Measurements from ENCODE around the gene BAMBI.

DNA sequence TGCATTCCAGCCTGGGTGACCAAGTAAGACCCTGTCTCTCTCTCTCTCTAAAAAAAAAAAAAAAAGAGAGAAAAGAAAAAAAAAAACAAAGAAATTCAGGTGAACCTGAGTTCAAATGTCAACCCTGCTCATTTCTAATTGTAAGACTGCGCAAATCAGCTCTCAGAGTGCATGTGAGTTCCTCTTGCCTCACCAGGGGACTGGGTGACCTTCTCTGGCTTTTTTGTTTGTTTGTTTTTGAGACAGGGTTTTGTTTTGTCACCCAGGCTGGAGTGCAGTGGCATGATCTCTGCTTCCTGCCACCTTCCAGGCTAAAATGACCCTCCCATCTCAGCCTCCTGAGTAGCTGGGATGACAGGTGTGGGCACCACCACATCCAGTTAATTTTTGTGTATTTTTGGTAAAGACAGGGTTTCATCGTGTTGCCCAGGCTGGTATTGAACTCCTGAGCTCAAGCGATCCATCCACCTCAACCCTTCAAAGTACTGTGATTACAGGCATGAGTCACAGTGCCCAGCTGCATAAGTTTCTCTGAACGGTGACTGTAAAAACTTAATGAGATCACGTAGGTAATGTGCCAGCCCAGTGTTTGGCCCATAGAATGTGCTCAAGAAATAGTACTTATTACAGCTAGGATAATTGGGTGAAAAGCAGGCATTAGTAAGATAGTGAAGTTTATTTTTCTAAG, 45.3 kb upstream of the BAMBI start:
- TF ChIP-seq CTCF (optimal IDR thresholded peaks at IDR 0.05 in 1 of 3, IDR thresholded peaks at IDR 0.05 in 1 of 3, conservative IDR thresholded peaks at IDR 0.05 in 1 of 3; ENCODE audit: extremely low read depth in 1 of 3, insufficient read depth in 2 of 3, low read length in 3 of 3), result no peak
- no peak for TF ChIP-seq EZH2 (IDR thresholded peaks at IDR 0.05; ENCODE audit: low read length)

All from keratinocyte (primary cell).